GM11168 (cell line): ENCODE results near the gene MXRA5.
"Not testable (repeated sequence)": the region's sequence is repeated elsewhere in the genome, so short reads cannot be mapped to it uniquely, and the experiment has no call there.

Experiments used
- in situ Hi-C: fragments of 300-500 bp; cut with MboI; formaldehyde crosslinking; loops from one replicate; pipeline ENCODE4 v1.12.0; 2022; ENCODE audit warnings: low sequenced_read_pairs; ENCODE audit not compliant: unreplicated experiment

MXRA5 gene

DNA sequence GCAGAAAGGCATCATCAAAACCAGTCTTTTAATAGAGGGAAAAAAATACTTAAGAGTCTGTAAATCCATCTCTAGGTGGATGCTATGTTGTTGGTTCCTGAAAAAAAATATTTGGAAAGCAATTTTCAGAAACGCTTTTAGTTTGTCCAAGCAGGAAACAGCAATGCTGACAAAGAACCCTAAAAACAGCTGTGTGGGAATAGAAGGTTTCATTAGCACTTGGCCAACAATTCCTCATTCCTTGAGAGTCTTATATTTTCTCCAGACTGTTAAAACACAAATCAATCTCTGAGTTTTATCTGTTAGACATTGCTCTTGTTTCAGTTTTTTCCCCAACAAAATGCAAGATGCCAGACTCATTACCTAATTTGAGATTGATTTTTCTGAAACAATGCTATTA lies 6.4 kb downstream of the MXRA5 start:
- in situ Hi-C loops: no loop called here

GRCh38 chrX:3326681-3327080 lies 19.8 kb downstream of the MXRA5 start:
- in situ Hi-C loops: no loop called here

GRCh38 chrX:3320471-3321046 lies 25.9 kb downstream of the MXRA5 start:
- in situ Hi-C loops: no loop called here

DNA sequence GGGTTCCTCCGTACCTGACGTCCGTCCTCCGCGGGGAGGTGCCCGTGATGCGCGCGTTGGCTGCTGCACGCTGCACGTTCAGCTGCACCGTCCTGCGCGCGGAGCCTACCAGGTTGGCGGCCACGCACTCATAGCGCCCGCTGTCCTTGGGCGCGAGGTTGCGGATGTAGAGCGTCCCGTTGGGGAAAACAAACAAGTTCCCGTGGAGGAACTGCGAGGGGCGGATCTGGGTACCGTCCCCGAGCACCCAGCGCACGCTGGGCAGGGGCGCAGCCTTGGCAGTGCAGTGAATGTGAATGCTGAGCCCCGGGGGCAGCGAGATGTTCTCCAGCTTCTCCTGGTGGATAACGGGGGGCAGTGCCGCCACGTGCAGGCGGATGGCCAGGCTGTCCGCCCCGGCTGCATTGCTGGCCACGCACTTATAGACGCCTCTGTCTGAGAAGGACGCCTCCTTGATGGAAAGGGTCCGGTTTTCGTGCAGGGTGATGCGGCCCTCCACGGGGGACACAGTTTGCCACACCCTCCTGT lies 29.2 kb downstream of the MXRA5 start:
- in situ Hi-C loops: no loop called here

GRCh38 chrX:3312109-3312508 lies 34.3 kb downstream of the MXRA5 start:
- in situ Hi-C loops: no loop called here

GRCh38 chrX:3307881-3308280 lies 38.6 kb downstream of the MXRA5 start:
- in situ Hi-C loops: no loop called here

DNA sequence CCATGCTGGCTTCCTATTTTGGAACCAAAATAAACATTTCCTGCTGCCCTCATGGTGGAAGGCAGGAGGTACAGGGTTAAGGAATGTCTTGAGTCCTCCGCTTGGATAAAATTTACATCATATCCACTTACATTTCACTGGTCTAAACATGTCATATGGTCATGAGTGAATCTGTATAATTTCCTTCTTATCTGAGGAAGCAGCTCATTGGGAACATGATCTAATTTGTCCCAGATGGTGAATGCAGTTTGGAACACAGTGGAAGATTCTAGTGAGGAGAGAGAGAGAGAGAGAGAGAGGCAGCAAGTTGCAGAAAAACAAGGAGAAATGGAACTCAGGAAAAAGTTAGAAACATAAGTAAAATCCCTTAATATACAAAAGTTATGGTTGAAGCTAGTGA lies 46.8 kb downstream of the MXRA5 start:
- in situ Hi-C loops: no loop called here

GRCh38 chrX:3295731-3296130 lies 50.7 kb downstream of the MXRA5 start:
- in situ Hi-C loops: no loop called here

- in situ Hi-C loops: no loop called here
These were observed 53.2 kb downstream of the MXRA5 start for GRCh38 chrX:3293251-3293650.

GRCh38 chrX:3290561-3290960 lies 55.9 kb downstream of the MXRA5 start:
- in situ Hi-C loops: no loop called here

DNA sequence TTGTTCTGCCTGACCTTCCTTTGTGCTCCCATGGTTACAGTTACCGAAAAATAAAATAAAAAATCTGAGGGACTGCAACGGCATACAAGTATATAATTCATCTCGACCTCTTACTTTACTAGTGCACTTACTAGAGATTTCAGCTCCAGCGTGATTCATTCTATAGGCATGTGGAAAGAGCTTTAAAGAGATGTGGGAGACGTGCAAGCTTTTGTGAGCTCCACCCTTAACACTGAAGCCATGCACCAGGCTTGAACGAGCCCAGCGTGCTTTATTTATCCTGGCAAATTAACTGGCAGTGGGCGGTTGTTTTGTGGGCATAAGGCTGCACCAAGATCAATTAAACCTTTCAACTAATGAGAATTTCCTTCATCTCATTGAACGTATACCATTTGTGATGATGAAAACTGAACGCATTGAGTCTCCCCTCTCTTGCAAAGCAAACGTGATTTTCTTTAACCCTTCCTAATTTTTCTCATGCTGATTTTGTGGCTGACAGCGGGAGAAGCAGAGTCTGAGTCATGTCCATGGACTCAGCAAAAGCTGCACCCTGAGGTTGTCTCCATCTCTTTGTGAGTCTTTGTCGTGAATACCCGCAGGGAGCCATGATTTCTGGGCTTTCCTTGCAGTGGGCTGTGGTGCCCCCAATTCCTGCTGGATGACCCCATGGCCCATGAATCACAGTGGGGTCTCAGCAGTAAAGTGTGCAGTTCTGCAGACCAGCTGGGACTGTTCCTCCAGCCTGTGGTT lies 60.1 kb downstream of the MXRA5 start:
- in situ Hi-C loops: no loop called here

DNA sequence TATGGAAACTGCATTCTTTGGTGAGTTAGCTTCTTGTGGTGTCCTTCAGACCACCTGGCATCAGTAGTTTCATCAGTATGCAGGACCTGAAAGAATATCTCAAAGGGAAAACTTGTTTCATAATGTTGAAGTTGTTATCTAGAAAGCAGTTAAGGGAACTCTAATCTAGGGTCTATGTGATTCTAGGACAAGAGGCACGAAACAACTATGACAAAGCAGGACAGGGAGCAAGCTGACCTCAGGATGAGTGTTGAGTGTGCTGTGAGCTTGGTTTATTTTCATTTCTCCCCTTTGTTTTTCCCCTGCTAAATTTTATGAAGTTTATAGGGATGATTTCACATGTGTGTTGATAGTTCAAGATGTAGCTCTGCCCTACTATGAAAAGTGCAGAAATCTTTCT lies 65.7 kb downstream of the MXRA5 start:
- in situ Hi-C loops: no loop called here

DNA sequence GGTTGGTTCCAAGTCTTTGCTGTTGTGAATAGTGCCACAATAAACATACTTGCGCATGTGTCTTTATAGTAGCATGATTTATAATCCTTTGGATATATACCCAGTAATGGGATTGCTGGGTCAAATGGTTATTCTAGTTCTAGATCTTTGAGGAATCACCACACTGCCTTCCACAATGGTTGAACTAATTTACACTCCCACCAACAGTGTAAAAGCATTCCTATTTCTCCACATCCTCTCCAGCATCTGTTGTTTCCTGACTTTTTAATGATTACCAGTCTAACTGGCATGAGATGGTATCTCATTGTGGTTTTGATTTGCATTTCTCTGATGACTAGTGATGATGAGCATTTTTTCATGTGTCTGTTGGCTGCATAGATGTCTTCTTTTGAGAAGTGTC lies 72.8 kb downstream of the MXRA5 start:
- in situ Hi-C loops: not testable (repeated sequence)

GRCh38 chrX:3271834-3272186 lies 74.6 kb downstream of the MXRA5 start:
- in situ Hi-C loops: no loop called here

DNA sequence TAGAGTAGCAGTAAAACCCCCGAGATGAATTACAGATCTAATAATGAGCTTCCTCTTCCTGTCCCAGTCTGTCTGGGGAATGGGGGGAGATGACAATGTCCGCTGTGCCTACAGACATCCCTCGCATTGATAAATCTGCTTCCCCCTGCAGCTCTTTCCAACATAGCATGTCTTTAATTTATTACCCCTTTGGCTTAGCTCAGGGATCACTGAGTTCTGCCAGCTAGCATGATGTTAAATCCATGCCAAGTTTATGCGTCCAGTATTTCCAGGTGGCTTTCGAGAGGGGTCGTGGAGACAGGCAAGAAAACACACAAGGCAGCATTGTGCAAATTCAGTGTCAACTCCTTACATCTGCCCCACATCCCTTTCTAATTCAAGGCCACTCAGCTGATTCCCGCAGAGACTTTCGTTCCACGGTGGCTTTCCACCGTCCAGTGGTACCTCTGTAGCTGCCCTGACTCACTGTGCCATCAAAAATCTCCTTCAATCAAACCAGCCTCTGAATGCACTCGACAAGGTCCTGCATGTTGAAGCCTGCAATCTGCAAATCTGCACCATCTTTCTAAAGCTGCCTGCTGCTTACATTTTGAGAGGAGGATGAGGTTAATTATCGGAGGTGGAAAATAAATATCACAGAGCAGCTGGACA lies 75.1 kb downstream of the MXRA5 start:
- in situ Hi-C loops: no loop called here

DNA sequence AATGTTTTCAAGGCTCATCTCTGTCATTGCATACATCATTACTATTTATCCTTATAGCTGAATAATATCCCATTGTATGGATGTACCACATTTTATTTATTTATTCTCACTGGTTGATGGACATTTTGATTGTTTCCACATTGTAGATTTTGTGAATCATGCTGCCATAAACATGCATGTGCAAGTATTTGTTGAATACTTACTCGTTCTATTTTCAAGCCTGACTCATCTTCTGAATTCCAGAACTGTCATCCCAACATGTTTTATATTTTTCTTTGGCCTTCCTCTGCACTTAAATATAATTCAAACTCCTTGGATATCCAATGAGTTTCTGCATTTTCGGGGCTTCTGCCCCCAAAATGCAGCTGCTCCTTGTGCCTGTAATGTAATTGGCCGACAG lies 77.6 kb downstream of the MXRA5 start:
- in situ Hi-C loops: no loop called here

GRCh38 chrX:3263681-3264126 lies 82.7 kb downstream of the MXRA5 start:
- in situ Hi-C loops: no loop called here

DNA sequence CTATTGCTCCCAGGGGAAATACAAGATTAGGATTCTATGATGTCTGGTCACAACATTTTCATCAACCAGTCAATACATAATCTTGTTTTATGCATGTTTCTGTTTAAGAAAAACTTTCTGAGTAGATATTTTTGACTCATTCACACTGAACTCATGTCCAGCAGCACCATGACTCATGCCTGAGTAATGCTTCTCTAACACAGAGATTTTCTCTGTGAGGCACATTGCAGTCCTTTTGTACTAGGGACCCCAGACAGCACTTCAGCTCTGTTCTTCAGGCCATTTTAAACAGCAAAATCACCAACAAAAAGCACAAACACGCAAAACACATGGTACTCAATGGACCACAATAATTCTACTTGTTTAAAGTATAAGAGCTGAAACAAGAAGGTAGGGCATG lies 83.6 kb downstream of the MXRA5 start:
- in situ Hi-C loops: no loop called here
